A549 (cell line): ENCODE measurements around the gene MAP2K7. TPM values are rescaled to one million over a fixed set of nuclear protein-coding genes. Genes with fewer than 3 reads are reported as not detected.

ENCODE experiments used
- ATAC-seq, 2 experiments: fragments of 200-7000 bp in 1 of 2; fragments of >200 bp in 1 of 2; cut with Nextera tagmentation in 1 of 2; cut with Tn5 transposase in 1 of 2; 3 replicates each; pipeline versions ENCODE4 v1.8.0 to v1.9.1; 2018 to 2020; ENCODE audit warnings: mild to moderate bottlenecking in 1 of 2, moderate library complexity in 1 of 2
- CTCF ChIA-PET: fragments of 300-600 bp; sonication (Branson Sonifier 250); formaldehyde crosslinking; extraction: SDS; loops from one replicate; lab custom pipeline; 2021; ENCODE audit warnings: antibody characterized with exemption, inconsistent platforms; lab: Yijun Ruan, JAX
- POLR2A ChIA-PET: fragments of 350-600 bp; formaldehyde crosslinking; extraction: SDS; loops from one replicate; lab custom pipeline; 2021; ENCODE audit warnings: antibody characterized with exemption, inconsistent platforms; lab: Yijun Ruan, JAX
- DNase-seq, 2 experiments: peaks; one replicate each; pipeline versions ENCODE4 v3.0.0 to v3.0.0-alpha.2; 2011 to 2016; ENCODE audit warnings: low read depth in 1 of 2, low spot score in 1 of 2
- FAIRE-seq: peaks from 2 replicates; lab custom pipeline; 2011; peaks lifted over from hg19 to GRCh38; lab: Jason Lieb, UNC
- H3K27ac ChIP-seq, 2 experiments: fragments of >200 bp; sonication (Bioruptor Twin); formaldehyde crosslinking; 3 replicates each; pipeline ENCODE4 v1.5.1; 2016 to 2017
- H3K4me1 ChIP-seq: fragments of >200 bp; sonication (Bioruptor Twin); formaldehyde crosslinking; 3 replicates; pipeline ENCODE4 v1.6.1; 2016
- H3K4me2 ChIP-seq: fragments of >200 bp; sonication (Bioruptor Twin); formaldehyde crosslinking; 3 replicates; pipeline ENCODE4 v1.6.1; 2016
- H3K4me3 ChIP-seq: fragments of >200 bp; sonication (Bioruptor Twin); formaldehyde crosslinking; 3 replicates; pipeline ENCODE4 v1.5.1; 2016
- H3K9me3 ChIP-seq: fragments of >200 bp; sonication (Bioruptor Twin); formaldehyde crosslinking; 3 replicates; pipeline ENCODE4 v1.6.1; 2016
- BHLHE40 ChIP-seq: IDR thresholded peaks from 2 replicates; pipeline ENCODE4 v1.6.1; 2012; ENCODE audit warnings: low read depth, low read length, inconsistent platforms
- CHD4 ChIP-seq: fragments of 200-600 bp; sonication (generic); IDR thresholded peaks from 2 replicates; pipeline ENCODE4 v1.6.1; 2016; ENCODE audit warnings: antibody characterized with exemption, mild to moderate bottlenecking, borderline replicate concordance
- EHF ChIP-seq: fragments of 250-450 bp; sonication (Bioruptor Pico); IDR thresholded peaks from 2 replicates; pipeline ENCODE4 v1.5.0; 2020; ENCODE audit warnings: mild to moderate bottlenecking
- FOXS1 ChIP-seq: fragments of 250-450 bp; sonication (Bioruptor Pico); IDR thresholded peaks from 2 replicates; pipeline ENCODE4 v1.5.0; 2020; ENCODE audit warnings: mild to moderate bottlenecking, moderate library complexity
- HOXB13 ChIP-seq: fragments of 250-450 bp; sonication (Bioruptor Pico); IDR thresholded peaks from 2 replicates; pipeline ENCODE4 v1.5.0; 2020; ENCODE audit warnings: low read depth, mild to moderate bottlenecking, moderate library complexity
- MAFK ChIP-seq: fragments of 450-650 bp; IDR thresholded peaks from 2 replicates; pipeline ENCODE4 v1.6.1; 2014; ENCODE audit not compliant: partially characterized antibody
- NPAS2 ChIP-seq: fragments of 250-450 bp; sonication (Bioruptor Pico); IDR thresholded peaks from 2 replicates; pipeline ENCODE4 v1.8.0; 2022; ENCODE audit warnings: mild to moderate bottlenecking, moderate library complexity, borderline replicate concordance
- POLR2AphosphoS2 ChIP-seq: conservative IDR thresholded peaks from 2 replicates; pipeline ENCODE4 v1.6.1; 2012; ENCODE audit warnings: low read length, improper control_type of control experiment, inconsistent platforms
- RAD21 ChIP-seq, 2 experiments: fragments of >200 bp in 1 of 2; sonication (Bioruptor Twin) in 1 of 2; formaldehyde crosslinking in 1 of 2; IDR thresholded peaks in 1 of 2; conservative IDR thresholded peaks in 1 of 2; 2 replicates in 1 of 2; 3 replicates in 1 of 2; pipeline ENCODE4 v1.6.1; 2012 to 2018; ENCODE audit warnings: inconsistent platforms in 1 of 2
- RFX5 ChIP-seq: fragments of 450-650 bp; IDR thresholded peaks from 2 replicates; pipeline ENCODE4 v1.7.1; 2014; ENCODE audit warnings: antibody characterized with exemption, mild to moderate bottlenecking, moderate library complexity
- TP53 ChIP-seq: fragments of 250-450 bp; sonication (Bioruptor Pico); IDR thresholded peaks from 2 replicates; pipeline ENCODE4 v1.5.0; 2021; ENCODE audit warnings: mild to moderate bottlenecking, moderate library complexity
- WGBS: methylation state at CpG from one replicate; pipeline ENCODE4 v1.1.6; 2017; ENCODE audit errors: missing lambda C conversion rate; 5-methylcytosine and 5-hydroxymethylcytosine counted together
- polyA plus RNA-seq, 4 experiments: library from polyadenylated mRNA; depleted of rRNA in 3 of 4; stranded (reverse); fragments of >200 nt; fragmentation: RNase III in 1 of 4; extraction: RNeasy Plus Mini Kit Qiagen cat#74134 plus additional on column Dnase treatment in 1 of 4; gene quantifications; 2 replicates in 3 of 4; 3 replicates in 1 of 4; pipeline ENCODE4 v1.2.3, GENCODE V29; 2011 to 2017
- TF ChIP-seq, protein P1 (sequence below): IDR thresholded peaks from 2 replicates; pipeline ENCODE4 v1.6.1; 2012; ENCODE audit warnings: low read depth, borderline replicate concordance
- TF ChIP-seq, protein P2 (sequence below): fragments of 200-600 bp; sonication (generic); IDR thresholded peaks from 2 replicates; pipeline ENCODE4 v1.6.1; 2016; ENCODE audit warnings: antibody characterized with exemption, mild to moderate bottlenecking, moderate library complexity
- TF ChIP-seq, protein P3 (sequence below): fragments of >200 bp; sonication (Bioruptor Twin); formaldehyde crosslinking; IDR thresholded peaks from 3 replicates; pipeline ENCODE4 v1.5.1; 2016
- TF ChIP-seq, protein P4 (sequence below): fragments of 450-650 bp; IDR thresholded peaks from 2 replicates; pipeline ENCODE4 v1.6.1; 2014; ENCODE audit warnings: antibody characterized with exemption

MAP2K7 gene
- polyA plus RNA-seq, 2 of the 4 experiments (the other 2 are of a cell fraction), result 5.5 to 19.4 TPM

DNA sequence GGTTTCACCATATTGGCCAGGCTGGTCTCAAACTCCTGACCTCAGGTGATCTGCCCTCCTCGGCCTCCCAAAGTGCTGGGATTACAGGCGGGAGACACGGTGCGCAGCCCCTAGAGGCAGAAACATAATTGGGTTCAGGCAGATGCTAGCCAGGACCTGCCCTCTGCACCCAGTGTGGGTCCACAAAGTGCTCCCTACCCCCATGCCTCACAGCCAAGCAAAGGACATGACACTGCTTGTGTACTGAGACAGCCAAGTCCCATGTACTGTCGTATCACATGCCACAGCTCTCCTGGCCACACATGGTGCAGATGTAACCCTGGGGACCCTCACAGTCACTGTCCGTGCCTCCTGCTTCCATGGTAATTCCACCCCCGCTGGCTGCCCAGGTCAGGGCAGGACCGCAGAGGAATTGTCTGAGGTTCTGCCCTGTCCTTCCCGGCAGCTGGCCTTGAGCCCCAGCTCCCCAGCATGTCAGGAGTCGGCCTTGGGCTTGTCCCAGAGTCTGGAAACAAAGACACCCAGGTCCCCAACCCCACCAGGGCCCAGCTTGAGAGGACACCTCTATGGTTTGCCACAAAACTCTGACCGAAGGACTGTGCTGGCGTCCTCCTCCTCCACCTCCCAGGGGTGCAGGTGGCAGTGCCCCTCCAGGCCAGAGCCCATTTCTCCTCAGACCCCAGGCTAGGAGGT, 37.1 kb upstream of the MAP2K7 start:
- TF ChIP-seq POLR2AphosphoS2 (no peak), NPAS2 (CRISPR knock-in tag) (no peak), HOXB13 (CRISPR knock-in tag) (no peak), CHD4 (no peak), MAFK (no peak), RFX5 (no peak)
- Histone ChIP-seq H3K4me2 (no peak overlapping the region), H3K4me3 (no peak overlapping the region), H3K4me1 (peaks cover 20% of the 10 kb centered on the region), H3K9me3 (no peaks in the 10 kb centered on the region), H3K27ac (no peak overlapping the region)
- ChIA-PET POLR2A (interaction anchor here (0.7 kb wide), 1 partner anchor 328 kb away, joined by 4 read pairs; no protein-coding TSS in a partner anchor), CTCF (interaction anchor here (2.3 kb wide), 1 partner anchor 13 kb away, joined by 13 read pairs; no protein-coding TSS in a partner anchor)
- DNase-seq (no peak), ATAC-seq (no peak), FAIRE-seq (no peak)
- 77% methylated on average over 9 of the region's 12 CpGs for whole genome bisulfite sequencing

DNA sequence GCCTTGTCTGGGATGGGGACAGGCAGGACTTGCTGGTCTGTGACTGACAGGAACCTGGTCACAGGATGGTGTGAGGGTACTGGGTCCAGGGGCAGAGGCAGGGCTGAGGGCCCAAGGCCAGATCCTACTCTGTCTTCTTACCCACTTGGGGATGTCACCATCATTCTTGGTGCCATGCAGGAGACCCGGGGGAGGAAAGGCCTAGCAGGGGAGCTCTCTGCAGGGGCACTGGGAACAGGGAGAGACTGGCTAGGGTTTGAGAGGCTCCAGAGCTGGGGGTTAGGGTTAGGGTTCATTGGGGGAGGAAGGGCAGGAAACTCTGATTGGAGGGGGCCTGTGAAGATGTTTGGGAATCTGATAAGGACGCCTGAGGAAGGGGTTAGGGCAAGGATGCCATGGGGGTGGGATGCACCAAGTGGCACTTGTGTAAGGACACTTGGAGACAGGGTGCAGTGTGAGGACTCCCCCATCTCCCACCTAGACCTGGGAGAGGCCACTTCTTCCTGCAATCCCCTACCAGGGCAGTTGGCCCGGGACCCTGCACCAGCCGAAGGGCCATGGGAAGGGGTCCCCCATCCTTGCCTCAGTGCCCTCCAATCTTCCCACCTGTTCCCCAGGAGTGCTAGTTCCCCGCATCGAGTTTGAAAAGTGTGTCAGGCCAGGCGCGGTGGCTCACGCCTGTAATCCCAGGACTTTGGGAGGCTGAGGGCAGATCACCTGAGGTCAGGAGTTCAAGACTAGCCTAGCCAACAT, 36.4 kb upstream of the MAP2K7 start:
- Histone ChIP-seq H3K9me3 (no peaks in the 10 kb centered on the region), H3K27ac (no peak overlapping the region)
- ATAC-seq, result no peak
- TF ChIP-seq, protein P1, sequence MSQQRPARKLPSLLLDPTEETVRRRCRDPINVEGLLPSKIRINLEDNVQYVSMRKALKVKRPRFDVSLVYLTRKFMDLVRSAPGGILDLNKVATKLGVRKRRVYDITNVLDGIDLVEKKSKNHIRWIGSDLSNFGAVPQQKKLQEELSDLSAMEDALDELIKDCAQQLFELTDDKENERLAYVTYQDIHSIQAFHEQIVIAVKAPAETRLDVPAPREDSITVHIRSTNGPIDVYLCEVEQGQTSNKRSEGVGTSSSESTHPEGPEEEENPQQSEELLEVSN, result no peak
- TF ChIP-seq FOXS1 (CRISPR knock-in tag) (no peak), EHF (no peak), TP53 (CRISPR knock-in tag) (no peak), RFX5 (no peak), RAD21 (conservative IDR thresholded peaks at IDR 0.05 in 1 of 2, IDR thresholded peaks at IDR 0.05 in 1 of 2) (no peak), BHLHE40 (no peak)
- TF ChIP-seq, protein P2, sequence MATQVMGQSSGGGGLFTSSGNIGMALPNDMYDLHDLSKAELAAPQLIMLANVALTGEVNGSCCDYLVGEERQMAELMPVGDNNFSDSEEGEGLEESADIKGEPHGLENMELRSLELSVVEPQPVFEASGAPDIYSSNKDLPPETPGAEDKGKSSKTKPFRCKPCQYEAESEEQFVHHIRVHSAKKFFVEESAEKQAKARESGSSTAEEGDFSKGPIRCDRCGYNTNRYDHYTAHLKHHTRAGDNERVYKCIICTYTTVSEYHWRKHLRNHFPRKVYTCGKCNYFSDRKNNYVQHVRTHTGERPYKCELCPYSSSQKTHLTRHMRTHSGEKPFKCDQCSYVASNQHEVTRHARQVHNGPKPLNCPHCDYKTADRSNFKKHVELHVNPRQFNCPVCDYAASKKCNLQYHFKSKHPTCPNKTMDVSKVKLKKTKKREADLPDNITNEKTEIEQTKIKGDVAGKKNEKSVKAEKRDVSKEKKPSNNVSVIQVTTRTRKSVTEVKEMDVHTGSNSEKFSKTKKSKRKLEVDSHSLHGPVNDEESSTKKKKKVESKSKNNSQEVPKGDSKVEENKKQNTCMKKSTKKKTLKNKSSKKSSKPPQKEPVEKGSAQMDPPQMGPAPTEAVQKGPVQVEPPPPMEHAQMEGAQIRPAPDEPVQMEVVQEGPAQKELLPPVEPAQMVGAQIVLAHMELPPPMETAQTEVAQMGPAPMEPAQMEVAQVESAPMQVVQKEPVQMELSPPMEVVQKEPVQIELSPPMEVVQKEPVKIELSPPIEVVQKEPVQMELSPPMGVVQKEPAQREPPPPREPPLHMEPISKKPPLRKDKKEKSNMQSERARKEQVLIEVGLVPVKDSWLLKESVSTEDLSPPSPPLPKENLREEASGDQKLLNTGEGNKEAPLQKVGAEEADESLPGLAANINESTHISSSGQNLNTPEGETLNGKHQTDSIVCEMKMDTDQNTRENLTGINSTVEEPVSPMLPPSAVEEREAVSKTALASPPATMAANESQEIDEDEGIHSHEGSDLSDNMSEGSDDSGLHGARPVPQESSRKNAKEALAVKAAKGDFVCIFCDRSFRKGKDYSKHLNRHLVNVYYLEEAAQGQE, result no peak
- TF ChIP-seq, protein P3, sequence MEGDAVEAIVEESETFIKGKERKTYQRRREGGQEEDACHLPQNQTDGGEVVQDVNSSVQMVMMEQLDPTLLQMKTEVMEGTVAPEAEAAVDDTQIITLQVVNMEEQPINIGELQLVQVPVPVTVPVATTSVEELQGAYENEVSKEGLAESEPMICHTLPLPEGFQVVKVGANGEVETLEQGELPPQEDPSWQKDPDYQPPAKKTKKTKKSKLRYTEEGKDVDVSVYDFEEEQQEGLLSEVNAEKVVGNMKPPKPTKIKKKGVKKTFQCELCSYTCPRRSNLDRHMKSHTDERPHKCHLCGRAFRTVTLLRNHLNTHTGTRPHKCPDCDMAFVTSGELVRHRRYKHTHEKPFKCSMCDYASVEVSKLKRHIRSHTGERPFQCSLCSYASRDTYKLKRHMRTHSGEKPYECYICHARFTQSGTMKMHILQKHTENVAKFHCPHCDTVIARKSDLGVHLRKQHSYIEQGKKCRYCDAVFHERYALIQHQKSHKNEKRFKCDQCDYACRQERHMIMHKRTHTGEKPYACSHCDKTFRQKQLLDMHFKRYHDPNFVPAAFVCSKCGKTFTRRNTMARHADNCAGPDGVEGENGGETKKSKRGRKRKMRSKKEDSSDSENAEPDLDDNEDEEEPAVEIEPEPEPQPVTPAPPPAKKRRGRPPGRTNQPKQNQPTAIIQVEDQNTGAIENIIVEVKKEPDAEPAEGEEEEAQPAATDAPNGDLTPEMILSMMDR, result no peak
- TF ChIP-seq, protein P4, sequence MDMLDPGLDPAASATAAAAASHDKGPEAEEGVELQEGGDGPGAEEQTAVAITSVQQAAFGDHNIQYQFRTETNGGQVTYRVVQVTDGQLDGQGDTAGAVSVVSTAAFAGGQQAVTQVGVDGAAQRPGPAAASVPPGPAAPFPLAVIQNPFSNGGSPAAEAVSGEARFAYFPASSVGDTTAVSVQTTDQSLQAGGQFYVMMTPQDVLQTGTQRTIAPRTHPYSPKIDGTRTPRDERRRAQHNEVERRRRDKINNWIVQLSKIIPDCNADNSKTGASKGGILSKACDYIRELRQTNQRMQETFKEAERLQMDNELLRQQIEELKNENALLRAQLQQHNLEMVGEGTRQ, result no peak
- TF ChIP-seq, all 56 proteins: peak for 0
- H3K4me3 ChIP-seq, result no peak overlapping the region
- 86% methylated on average over 6 of the region's 9 CpGs for WGBS
- no peak overlapping the region for H3K4me2 ChIP-seq
- POLR2A ChIA-PET, result interaction anchor here (0.7 kb wide), 1 partner anchor 328 kb away, joined by 4 read pairs; no protein-coding TSS in a partner anchor
- DNase-seq (no peak), FAIRE-seq (no peak)
- peaks cover 20% of the 10 kb centered on the region for H3K4me1 ChIP-seq
- CTCF ChIA-PET, result interaction anchor here (2.3 to 2.5 kb wide), 3 partner anchors 14 to 53 kb away, joined by 10 to 18 read pairs (median 13); partner anchors contain the start of gene SNAPC2
